HG02571 (cell line): ENCODE data around the gene SPACDR.

Experiments
- ATAC-seq: cut with Tn5 transposase; IDR thresholded peaks from one replicate; pipeline ENCODE4 v1.9.1; 2021; ENCODE audit warnings: mild to moderate bottlenecking, moderate library complexity; ENCODE audit not compliant: unreplicated experiment

SPACDR gene

DNA sequence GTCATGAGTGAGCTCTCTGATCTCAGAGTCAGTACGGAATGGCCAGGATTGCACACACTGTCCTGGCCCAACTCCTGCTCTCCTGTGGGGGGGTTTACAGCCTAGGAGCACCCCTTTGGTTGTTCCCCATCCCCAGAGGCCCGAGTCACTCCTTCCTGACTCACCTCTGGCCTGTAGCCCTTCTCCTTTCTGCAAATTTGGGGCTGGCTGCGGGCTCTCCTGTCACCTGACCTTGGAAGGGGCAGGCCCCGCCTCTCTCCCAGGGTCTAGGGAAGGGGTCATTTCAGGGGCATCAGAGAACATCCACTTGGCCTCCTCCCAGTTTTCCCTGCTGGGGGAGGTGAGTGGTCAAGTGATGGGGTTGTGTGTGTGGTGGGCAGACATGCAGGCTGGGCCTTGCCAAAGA is 21.4 kb upstream of the SPACDR start:
- ATAC-seq = no peak

DNA sequence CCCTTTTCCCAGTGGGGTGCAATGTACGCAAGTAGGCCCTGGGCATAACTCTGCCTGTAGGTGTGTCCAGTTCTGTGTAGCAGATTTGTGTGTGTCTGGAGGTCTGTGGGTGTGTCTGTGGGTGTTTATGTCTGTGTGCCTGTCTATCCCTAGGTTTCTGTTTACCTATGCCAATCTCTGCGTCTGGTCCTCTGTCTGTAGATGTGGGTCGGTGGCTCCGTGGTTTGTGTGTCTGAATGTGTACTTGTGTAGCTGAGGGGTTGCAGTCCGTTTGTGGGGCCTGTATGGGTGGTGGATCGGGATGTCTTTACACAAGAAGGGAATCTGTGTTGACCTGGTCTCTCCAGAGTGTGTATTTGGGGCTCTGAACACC is 20.6 kb upstream of the SPACDR start:
- ATAC-seq = no peak

DNA sequence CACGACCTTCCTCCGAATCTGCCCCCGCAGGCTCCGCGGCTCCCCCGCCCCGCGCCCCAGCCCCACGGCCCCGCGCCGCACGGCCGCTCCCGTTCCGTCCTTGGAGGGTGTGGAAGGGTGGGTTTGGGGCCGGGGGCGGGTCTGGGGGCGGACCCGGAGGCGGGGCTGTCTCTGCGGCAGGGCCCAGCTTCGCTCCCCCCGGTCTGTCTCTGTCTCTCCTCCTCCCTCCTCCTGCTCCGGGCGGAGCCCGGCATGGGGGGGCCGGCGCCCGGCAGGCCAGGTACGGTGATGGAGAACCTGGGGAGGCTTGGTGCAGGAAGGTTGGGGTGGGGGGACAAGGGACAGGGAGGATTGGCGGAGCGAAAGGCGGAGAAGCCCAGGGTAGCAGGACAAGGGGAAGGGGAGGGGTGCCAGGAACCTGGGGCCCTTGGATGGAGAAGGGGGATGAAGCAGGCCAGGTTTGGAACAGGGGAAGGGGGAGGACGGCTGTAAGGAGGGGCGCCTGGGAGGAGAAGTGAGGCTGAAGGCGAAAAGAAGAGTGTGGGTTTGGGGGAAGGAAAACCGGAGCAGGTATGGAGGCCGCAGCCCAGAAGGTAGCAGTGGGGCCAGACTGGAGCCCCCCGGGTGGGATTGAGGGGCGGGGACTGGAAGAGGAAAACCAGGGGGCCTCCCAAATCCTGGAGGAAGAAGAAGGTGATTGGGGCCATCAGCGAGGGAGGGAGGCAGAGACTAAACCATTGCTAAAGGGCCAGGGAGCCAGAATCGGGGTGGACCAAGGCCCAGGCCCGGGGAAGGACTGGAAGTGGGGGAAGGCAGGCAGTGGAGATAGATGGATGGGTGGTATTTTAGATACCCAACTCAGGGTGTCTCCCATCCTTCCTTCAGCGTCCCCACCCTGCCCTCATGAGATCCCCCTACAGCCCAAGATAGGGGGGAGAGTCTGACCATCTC is 19.9 kb upstream of the SPACDR start, which contains the start of gene NYAP1:
Gene NYAP1 (plus strand): TSS at position 206 of the 951 bp plus-strand sequence. CDS start 1,385 bp downstream, outside the sequence.
- peak; percentile 14 for ATAC-seq

DNA sequence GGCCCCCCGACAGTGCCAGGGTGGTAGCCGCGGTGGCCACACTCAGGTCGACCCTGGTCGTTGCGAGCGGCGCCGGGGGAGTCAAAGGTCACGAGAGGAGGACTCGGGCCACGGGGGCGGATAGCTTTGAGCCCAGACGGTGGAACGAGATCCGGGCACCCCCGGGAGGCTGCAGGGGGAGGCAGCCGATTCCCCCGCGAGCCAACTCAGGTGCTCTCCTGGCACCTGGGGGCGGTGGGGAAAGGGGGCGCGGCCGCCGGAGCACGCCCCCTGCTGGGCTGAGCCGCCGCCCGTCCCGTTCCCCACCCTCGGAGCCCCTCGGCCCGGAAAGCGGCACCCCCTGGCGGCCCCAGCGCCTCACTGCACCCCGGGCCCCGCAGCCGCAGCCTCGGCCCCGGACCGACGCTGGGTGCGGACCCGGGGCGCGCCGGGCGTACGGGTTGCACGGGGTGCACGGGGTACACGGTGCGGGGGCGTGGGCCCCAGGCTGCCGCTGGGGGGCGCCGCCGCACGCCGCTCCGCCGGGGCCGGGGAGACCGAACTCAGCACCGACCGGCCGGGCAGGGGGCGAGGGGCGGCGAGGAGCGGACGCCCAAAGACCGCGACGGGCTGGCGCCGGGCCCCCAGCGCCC is 19.1 kb upstream of the SPACDR start:
- peak; percentile 38 for ATAC-seq

DNA sequence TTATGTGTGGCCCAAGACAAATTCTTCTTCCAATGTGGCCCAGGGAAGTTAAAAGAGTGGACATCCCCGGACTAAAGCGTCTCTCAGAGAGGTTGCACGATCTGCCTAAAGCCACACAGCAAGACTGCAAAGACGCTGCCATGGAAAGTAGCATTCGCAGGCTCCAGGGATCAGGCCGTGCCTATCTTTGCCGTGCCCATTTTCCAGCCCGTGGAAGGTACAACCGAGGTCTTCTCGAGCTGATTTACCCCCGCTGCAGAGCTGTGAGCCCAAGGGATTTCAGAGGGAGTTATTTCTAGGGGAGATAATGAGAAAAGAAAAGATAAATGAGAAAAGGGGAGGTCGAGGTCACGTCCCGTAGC is 18.6 kb upstream of the SPACDR start:
- ATAC-seq = no peak

DNA sequence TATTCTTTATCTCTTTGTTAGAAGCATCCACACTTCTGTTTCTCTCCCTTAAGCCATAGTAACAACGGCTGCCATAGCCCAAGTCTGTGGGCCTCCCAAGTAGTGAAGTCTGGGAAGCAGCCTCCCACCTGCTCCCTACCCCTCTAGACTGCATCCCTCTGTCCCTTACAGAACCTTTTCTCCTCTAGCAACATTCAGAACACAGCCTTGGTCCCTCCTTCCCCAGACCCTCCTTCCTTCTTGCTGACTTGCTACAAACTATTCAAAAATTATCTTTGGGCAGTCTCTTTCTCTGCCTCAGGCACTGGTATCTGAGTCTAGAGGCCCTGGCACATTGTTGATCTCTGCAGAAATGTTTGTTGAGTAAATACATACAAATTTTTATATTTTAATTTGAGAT is 17.4 kb upstream of the SPACDR start:
- ATAC-seq = no peak

DNA sequence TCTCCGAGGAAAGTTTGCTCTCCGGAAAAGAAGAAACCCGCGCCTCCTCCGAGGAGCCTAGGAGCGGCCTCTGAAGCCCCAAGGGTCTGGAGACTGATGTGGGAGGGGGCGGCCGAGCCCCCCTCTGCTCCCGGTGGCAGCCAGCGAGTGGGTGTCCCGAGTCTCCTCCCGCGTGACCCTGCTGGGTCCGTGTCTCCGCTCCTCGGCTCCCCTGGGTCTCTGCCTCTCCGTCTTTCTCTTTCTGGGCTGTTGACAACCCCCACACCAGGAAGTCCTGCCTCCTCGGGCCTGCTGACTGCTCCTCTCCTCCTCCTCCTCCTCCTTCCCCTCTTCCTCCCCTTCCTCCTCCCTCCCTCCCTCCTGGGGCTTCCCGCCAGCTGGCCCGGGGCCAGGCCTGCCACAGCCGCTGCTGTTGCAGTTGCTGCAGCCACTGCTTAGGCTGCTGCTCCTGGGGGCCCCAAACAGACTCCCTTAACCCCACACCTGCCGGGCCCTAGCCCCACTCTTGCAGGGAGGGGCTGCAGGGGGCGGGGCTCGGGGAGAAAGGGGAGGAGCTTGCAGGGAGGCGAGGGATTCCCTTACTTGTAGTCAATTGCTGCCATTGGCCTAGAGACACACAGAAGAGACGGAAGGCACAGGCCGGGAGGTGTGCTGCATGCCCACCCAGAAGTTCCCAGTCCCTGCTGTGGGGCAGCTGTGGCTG is 15.0 kb upstream of the SPACDR start, which contains the start of gene TSC22D4:
Gene TSC22D4 (minus strand): TSS at position 257 of the 703 bp plus-strand sequence. CDS start 1,176 bp downstream, outside the sequence.
- ATAC-seq = peak; percentile 56

DNA sequence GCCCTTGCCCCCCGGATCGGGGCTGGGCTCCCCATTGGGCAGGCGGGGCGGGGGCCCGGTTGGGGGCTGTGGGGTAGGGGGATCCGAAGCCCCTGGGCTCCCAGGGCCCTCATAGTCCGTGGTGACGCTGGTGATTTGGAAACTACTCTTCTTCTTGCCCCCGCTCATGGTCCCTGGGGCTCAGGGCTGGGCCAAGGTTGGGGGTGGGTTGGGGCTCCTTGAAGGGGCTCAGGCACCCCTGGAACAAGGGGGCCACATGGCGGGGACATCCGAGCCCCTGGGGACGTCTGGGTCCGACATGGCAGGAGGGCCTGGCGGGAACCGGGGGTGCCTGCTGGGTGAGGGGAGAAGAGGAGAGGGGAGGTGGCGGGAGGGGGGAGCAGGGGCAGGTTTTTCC is 13.8 kb upstream of the SPACDR start:
- no peak for ATAC-seq

DNA sequence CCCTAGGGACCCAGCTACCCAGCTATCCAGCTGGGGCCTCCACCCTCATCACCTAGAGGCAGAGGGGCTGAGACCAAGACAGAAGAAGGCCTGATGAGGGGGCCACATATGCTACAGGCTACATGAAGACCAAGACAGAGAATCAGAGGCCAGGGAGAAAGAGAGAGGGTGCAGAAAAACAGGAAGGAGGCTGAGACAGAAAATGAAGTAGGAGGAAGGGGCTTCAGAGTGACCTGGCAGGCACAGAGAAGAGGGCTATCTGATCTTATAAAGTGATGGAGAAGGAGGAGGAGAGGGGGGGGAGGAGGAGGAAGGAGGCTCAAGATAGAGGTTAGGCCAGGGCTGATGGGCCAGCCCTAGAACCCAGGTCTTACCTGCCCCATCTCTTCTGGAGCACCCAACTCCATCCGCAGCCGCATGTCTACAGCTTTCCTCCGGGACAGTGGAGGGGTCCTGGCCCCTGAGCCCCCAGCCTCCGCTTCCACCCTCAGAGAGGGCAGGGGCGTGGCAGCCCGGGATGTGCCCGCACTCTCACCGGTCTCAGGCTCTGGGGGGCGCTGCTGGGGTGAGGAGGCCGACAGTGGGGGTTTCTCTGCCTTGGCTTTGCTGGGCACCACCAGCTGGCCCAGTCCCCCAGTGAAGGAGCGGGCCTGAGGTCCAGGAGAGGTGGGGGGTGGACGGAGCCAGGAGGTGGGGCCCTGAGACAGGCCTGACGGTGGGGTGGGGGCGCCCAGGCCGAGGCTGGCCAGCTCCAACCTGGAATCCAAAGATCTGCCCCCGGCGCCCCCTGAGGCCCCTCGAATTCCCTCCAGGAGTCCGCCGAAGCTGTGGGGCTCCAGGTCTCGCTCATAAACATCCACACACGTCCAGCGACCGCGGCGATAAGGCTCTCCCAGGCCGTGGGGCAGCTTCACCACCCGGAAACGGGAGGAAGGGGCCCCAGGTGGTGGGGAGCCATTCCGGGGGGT is 13.1 kb upstream of the SPACDR start:
- no peak for ATAC-seq

DNA sequence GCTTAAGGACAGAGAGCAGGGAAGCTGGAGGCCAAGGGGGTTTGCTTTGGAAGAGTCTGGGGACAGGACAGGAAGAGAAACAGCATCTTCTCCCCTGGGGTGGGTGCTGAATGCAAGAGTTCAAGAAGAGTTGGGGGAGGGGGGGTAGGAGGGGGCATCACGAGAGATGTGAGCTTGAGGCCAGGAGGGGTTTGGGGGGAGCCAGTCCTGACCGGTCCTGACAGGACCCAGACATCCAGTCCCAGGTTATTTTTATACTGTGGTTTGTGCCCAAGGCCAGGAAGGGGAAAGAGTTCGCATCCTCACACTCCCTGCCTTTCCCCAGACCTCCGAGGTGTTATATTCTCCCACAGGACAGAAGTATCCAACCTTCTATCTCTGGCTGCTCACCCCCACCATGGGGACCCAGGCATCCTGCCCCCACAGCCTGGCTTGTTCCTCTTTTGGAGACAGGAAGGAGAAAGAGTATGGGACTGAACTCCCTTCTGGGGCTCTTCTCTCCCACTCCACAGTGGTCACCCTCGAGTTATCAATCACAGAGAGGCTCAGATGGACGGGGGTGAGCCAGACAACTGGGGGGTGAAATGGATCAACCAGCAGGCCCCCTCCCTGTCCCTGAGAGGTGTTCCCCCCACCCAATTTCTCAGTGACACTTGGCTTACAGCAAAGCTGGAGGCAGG is 12.2 kb upstream of the SPACDR start:
- no peak for ATAC-seq

DNA sequence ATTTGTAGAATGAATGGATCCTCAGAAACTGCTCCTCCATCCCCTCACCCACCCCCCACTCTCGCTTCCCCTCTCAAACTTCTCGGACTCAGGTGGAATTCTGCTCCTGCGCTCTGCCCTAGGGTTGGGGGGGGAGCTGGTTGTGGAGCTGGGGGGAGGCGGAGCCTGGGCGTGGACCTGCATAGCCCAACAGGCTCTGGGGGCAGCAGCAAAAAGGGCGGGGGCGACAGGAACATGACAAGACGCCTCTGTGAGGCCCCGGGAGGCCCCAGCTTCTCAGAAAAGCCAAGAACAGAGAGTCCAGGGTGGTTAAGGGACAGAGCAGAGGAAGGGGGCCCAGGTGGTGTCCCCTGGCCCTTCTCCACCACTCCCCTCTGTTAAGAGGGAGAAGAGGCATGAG is 11.5 kb upstream of the SPACDR start:
- no peak for ATAC-seq

DNA sequence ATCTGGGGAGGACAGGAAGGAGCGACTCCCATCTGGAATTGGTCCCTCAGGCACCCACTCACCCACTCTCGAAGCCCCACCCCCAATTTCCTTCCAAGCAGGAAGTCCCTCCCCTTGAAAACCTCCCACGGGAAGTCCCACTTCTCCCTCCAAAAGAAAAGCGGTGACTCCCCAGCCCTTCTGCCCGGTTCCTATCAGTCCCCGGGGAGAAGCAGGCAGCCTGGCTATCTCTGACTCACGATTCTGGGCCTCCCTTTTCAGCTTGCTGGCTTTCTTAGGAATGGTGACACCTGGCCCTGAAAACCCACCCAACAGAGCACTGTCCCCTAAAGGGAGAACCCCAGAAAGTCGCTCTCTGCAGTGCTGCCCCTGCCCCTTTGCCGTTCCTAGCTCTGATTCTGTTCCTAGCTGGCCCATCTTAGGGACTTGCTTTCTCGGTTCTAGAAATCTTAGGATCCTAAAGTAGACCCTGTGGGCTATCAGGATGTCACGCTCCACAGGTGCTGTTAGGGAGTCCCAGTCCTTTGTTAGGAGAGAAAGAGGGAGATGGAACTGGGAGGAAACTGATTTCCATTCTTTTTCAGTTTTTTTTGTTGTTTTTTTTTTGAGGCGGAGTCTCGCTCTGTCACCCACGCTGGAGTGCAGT is 8.9 kb upstream of the SPACDR start:
- ATAC-seq = no peak

DNA sequence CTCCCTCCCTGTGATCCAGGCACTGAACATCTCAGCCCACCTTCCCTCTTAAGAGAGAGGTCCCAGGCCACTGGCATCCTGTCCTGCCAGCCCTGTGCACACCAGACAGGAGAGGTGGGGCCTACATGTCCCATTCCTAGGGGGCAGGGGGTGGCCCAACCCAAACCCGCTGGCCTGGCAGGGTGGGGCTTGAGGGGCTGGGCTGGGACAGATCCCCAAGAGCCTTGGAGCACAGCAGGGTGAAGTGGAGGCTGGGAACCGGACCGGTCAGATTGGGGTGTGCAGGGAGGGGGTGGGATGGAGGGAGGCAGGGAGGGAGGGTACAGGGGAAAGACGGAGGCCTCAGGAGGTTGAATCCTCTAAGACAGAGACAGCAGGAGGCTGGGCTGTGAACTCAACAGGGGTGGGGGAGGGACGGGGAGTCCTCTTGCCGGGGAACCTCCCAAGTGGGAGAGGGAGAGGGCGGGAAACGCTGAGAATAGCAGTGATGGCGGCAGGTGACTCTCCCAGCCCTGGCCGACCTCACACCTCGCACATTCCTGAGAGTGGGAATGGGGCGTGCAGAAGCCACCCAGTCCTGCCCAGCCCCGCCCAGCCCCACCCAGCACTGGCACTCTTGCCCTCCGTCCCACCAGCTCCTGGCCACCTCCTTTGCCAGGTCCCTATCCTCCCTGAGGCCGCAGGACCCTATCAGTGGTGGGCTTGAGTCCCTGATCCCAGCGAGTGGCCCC is 8.2 kb upstream of the SPACDR start:
- no peak for ATAC-seq

DNA sequence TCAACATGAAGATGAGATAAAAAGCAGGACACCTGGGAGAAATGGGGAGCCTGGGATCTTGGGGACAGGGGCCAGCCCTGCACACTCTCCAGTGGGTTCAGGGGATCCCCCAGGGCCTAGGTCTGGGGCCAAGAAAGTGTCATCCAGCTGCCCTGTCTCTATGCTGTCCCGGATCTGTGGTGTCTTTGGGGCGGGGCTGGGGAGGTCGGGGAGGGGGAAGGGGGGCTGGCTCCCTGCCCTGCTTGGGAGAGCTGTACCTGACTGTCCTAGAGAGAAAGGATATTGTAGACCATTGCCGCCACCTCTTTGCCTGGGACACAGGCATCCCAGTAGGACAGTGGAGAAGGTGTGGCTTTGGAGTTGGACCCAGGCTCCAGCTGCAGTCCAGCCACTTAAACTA is 7.0 kb upstream of the SPACDR start:
- no peak for ATAC-seq

DNA sequence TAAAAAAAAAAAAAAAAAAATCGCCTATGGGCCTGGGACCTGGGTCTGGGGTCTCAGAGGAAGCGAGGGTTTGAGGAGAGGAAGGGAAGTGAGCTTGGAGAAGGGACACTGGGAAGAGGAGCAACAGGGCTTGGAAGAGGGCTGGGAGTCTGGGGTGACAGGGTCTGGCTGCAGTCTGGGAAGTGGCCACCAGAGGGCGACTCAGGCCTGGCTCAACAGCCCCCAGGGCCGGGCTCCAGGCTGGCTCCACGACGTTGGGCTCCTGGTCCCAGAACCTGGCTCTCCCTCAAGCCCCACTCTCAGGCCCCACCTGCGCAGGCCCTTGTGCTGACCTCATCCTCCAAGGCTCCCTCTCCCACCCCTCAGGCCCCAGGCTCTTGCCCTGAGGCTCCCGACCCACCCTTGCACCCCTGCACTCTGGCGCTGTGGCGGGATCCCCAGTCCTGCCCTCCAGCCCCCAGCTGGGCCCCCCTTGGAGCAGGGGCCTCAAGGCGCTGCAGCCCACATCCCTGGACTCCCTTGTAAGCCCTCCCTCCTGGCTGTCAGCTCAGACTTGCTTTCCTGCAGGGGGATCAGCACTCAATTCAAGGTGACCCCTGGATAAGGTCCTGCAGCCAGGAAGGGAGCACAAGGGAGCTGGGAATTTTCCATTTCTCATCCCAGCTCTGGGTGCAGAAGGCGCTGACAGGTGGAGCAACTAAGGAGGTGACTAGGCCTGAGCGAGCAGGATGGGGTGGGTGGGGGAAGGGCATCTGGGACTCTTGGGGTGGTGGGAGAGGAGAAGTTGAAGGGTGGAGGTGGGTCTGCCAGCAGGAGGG is 5.4 kb upstream of the SPACDR start:
- peak; percentile 51 for ATAC-seq

DNA sequence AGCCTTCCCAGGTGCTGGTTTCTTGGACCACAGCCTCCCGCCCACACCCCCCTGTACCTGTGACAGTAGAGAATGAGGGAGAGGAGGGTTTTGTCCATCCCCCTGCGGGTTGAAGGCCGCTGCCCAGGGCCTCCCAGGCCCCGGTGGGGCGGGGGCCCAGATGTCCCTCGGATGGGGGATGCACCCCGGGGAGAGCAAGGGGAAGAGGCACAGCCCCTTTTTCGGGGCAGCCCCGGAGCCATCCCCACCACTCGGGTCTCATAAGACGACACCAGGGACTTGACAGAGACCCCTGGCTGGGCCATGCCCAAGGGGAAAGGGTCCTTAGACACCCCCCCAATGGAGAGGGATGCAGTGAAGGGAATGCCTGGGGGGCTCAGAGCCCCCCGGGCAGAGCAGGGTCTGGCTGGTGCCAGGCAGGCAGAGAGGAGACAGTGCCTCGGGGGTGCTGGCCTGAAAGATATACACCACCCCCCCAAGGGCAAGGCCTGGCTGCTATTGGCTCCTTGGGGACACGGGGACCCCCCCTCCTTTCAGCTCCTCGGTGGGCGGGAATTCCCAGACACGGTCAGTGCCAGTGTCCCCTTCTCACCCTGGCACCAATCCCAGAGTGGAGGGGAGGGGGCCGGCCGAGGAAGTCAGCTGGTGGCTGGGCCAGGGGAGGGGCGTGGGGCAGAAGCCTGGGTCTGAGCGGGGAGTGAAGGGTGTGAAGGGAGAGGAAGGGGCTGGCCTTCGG is 3.7 kb upstream of the SPACDR start:
- ATAC-seq = no peak
